KBM-7 (cell line): ENCODE results near the gene TMEM69.
"Not testable (repeated sequence)": the region's sequence is repeated elsewhere in the genome, so short reads cannot be mapped to it uniquely, and the experiment has no call there.

Source experiments
- DNase-seq: peaks from one replicate; pipeline ENCODE4 v3.0.0-alpha.2; 2015
- in situ Hi-C: fragments of 300-500 bp; cut with MboI; formaldehyde crosslinking; loops from 2 replicates; pipeline ENCODE4 v1.14.3; 2020; ENCODE audit warnings: low sequenced_read_pairs, low pct_unique_long_range_greater_than_20kb, mixed read lengths

TMEM69 gene

DNA sequence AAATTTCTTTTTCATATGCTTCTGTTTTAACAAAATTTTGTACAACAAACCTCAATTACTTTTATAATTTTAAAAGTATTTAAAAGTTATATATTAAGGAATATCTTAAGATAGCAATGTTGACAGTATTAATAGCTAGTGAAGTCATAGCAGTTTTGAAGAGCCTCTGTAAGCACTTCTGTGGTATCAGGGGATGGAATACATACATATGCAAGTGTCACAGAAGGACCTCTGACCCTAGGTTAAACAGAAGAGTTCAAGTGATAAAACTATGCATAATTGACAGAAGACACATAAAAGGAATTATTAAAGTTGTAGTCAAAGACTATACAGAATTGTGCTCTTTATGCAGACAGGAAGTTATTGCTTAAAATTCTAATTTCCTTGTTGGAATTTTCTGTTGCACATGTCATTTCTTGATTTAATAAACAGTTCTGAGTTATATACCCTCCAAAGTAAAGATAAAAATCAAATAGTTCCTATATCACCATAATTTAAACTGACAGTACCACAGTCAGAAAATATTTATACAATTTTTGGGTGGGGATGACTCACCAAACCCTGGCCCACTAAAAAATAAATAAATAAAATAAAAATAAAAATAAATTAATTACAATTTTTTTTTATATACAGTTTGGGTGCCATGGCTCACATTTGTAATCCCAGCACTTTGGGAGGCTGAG lies 35.4 kb downstream of the TMEM69 start:
- DNase-seq, result no peak
- in situ Hi-C loops, result no loop called here

GRCh38 chr1:45726007-45726406 lies 38.0 kb downstream of the TMEM69 start:
- DNase-seq, in situ Hi-C loops: not testable (repeated sequence)

- DNase-seq, result peak; percentile 9
- in situ Hi-C loops, result no loop called here
Observed at GRCh38 chr1:45730075-45730779, 42.2 kb downstream of the TMEM69 start.

- in situ Hi-C loops, result no loop called here
- DNase-seq, result no peak
Observed at GRCh38 chr1:45730780-45731319, 42.9 kb downstream of the TMEM69 start.

DNA sequence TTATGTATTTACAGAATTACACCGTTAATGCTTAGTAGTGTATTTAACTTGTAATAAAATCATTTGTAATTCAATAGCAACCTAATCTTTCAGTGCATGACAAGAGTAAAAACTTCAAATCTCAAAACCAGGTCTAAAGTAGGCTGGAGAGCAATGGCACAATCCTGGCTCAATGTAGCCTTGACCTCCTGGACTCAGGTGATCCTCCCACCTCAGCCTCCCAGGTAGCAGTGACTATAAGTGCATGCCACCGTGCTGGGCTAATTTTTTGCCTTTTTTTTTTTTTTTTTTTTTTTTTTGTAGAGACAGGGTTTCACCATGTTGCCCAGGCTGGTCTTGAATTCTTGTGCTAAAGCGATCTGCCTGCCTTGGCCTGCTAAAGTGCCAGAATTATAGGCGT lies 51.2 kb downstream of the TMEM69 start:
- DNase-seq, result no peak
- in situ Hi-C loops, result no loop called here

- in situ Hi-C loops, DNase-seq: not testable (repeated sequence)
Observed at GRCh38 chr1:45739641-45740156, 51.7 kb downstream of the TMEM69 start.
